Measurements from ENCODE around the gene PNPLA7. TPM values are rescaled to one million over a fixed set of nuclear protein-coding genes. Genes with fewer than 3 reads are reported as not detected.

The PNPLA7 gene
- total RNA-seq, 4 donors from 2014 or later, result 4.5 to 10.5 (median 9.4) TPM

GRCh38 chr9:137478962-137479861 is 71.0 kb downstream of the PNPLA7 start:
- Histone ChIP-seq H3K27ac (no peak overlapping the region), H3K4me1 (peaks cover 0 to 3% of the 10 kb centered on the region in 2 donors), H3K9me3 (peaks cover 0 to 10% (median 5%) of the 10 kb centered on the region in 3 donors), H3K36me3 (peaks cover 0 to 34% of the 10 kb centered on the region in 2 donors), H3K4me3 (no peak overlapping the region), H3K27me3 (no peaks in the 10 kb centered on the region)
- intact Hi-C loops (cut with DNase I; ENCODE audit: low total_unique reads), result no loop called here
- TF ChIP-seq POLR2A (IDR thresholded peaks at IDR 0.05) (no peak), CTCF (IDR thresholded peaks at IDR 0.05 in 4 of 5, conservative IDR thresholded peaks at IDR 0.05 in 1 of 5) (no peak)
- in situ Hi-C loops (cut with MboI; ENCODE audit: low sequenced_read_pairs in 4 of 4), result no loop called here
- DNase-seq (no peak), ATAC-seq (no peak)

- no peaks in the 10 kb centered on the region for H3K27me3 ChIP-seq
- H3K4me1 ChIP-seq, result peaks cover 0 to 3% of the 10 kb centered on the region in 2 donors
- no peak for DNase-seq
- in situ Hi-C loops (cut with MboI; ENCODE audit: low sequenced_read_pairs in 4 of 4), result no loop called here
- H3K4me3 ChIP-seq, result no peak overlapping the region
- peaks cover 0 to 34% of the 10 kb centered on the region in 2 donors for H3K36me3 ChIP-seq
- no peak for ATAC-seq
- peaks cover 0 to 10% (median 5%) of the 10 kb centered on the region in 3 donors for H3K9me3 ChIP-seq
- TF ChIP-seq CTCF (IDR thresholded peaks at IDR 0.05 in 4 of 5, conservative IDR thresholded peaks at IDR 0.05 in 1 of 5), result no peak
- no peak for TF ChIP-seq POLR2A (IDR thresholded peaks at IDR 0.05)
- H3K27ac ChIP-seq, result no peak overlapping the region
- intact Hi-C loops (cut with DNase I; ENCODE audit: low total_unique reads), result no loop called here
These were observed 71.6 kb downstream of the PNPLA7 start for GRCh38 chr9:137478613-137478961.

- TF ChIP-seq POLR2A (IDR thresholded peaks at IDR 0.05), result no peak
- TF ChIP-seq CTCF (IDR thresholded peaks at IDR 0.05 in 4 of 5, conservative IDR thresholded peaks at IDR 0.05 in 1 of 5), result no peak
- peaks cover 0 to 3% of the 10 kb centered on the region in 2 donors for H3K4me1 ChIP-seq
- in situ Hi-C loops (cut with MboI; ENCODE audit: low sequenced_read_pairs in 4 of 4), result no loop called here
- no peak overlapping the region for H3K4me3 ChIP-seq
- peaks cover 0 to 34% of the 10 kb centered on the region in 2 donors for H3K36me3 ChIP-seq
- peaks cover 0 to 10% (median 5%) of the 10 kb centered on the region in 3 donors for H3K9me3 ChIP-seq
- intact Hi-C loops (cut with DNase I; ENCODE audit: low total_unique reads), result no loop called here
- no peaks in the 10 kb centered on the region for H3K27me3 ChIP-seq
- ATAC-seq (no peak), DNase-seq (no peak)
- no peak overlapping the region for H3K27ac ChIP-seq
These were observed 72.2 kb downstream of the PNPLA7 start for GRCh38 chr9:137477778-137478612.

- in situ Hi-C loops (cut with MboI; ENCODE audit: low sequenced_read_pairs in 4 of 4), result no loop called here
- H3K27me3 ChIP-seq, result no peaks in the 10 kb centered on the region
- H3K4me3 ChIP-seq, result no peak overlapping the region
- no peak overlapping the region for H3K27ac ChIP-seq
- intact Hi-C loops (cut with DNase I; ENCODE audit: low total_unique reads), result no loop called here
- ATAC-seq, result no peak
- no peak for DNase-seq
- no peak for TF ChIP-seq CTCF (IDR thresholded peaks at IDR 0.05 in 4 of 5, conservative IDR thresholded peaks at IDR 0.05 in 1 of 5)
- TF ChIP-seq POLR2A (IDR thresholded peaks at IDR 0.05), result no peak
- peaks cover 0 to under 1% of the 10 kb centered on the region in 2 donors for H3K4me1 ChIP-seq
- peaks cover 0 to 34% of the 10 kb centered on the region in 2 donors for H3K36me3 ChIP-seq
- H3K9me3 ChIP-seq, result peaks cover 0 to 10% (median 5%) of the 10 kb centered on the region in 3 donors
These were observed 73.3 kb downstream of the PNPLA7 start for GRCh38 chr9:137476856-137477255.

Data from gastrocnemius medialis (tissue), 4 donors.